HG03066 (cell line): Measurements from ENCODE around the gene ST8SIA2.
"Not testable (repeated sequence)": the region's sequence is repeated elsewhere in the genome, so short reads cannot be mapped to it uniquely, and the experiment has no call there.

Experiments used
- ATAC-seq: cut with Tn5 transposase; IDR thresholded peaks from one replicate; pipeline ENCODE4 v1.9.1; 2021; ENCODE audit warnings: low read depth; ENCODE audit not compliant: unreplicated experiment

The ST8SIA2 gene

DNA sequence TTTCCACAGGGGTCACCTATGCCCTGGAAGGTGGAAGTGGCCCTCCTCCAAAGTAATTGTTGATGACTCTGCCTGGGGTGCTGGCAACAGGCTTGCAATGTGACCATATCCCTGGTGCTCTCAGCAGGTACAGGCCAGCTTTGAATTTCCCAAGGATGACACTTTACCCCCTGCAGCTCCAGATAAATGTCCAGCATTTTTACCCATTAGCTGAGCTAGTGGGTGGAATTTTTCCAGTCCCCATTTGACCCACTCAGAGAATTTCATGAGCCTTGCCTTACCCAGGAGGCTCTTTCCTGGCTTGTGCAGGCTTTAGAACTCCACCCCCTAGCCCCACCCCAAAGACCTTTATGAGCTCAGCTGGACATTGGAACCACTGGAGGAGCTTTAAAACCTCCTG, 77.6 kb downstream of the ST8SIA2 start:
- no peak for ATAC-seq

DNA sequence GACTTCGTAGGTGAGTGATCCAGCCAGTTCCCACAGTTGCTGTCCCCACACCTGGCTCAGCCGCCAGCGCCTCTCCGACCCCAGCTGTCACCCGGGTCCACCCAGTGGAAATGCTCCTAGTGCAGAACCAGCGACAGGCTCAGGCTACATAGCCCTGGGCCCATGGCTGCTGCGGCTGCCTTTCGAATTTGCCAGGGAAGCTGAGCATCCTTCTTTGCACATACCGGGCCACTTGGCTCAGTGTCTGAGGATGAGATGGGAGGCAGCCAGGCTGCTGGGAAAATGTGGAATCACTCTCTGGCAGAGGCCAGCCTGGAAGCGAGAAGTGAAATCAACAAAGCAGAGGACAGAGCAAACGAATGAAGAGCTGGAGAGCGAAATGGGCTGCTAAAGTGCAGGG, 80.1 kb downstream of the ST8SIA2 start:
- ATAC-seq, result no peak

GRCh38 chr15:92479730-92480129, 86.0 kb downstream of the ST8SIA2 start:
- ATAC-seq, result not testable (repeated sequence)

- ATAC-seq, result no peak
These were observed 86.7 kb downstream of the ST8SIA2 start for GRCh38 chr15:92480361-92480760.

DNA sequence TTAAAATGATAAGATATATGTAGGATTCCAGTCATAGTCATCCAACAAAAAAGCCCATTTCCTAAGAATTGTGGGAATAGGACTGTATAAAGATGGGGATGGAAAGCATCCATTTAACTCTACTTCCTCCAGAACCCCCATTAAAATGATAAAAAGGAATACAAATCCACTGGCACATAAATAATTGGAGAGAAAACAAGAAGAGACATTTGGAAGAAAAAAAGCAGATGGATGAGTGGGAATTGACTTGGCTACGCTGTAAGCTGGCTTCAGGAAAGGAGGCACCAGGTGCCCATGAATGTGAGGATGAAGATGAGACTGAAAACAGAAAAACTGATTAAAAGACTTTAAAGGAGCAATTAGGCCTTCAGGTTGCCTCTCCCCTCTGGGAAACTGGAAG, 91.8 kb downstream of the ST8SIA2 start:
- no peak for ATAC-seq

DNA sequence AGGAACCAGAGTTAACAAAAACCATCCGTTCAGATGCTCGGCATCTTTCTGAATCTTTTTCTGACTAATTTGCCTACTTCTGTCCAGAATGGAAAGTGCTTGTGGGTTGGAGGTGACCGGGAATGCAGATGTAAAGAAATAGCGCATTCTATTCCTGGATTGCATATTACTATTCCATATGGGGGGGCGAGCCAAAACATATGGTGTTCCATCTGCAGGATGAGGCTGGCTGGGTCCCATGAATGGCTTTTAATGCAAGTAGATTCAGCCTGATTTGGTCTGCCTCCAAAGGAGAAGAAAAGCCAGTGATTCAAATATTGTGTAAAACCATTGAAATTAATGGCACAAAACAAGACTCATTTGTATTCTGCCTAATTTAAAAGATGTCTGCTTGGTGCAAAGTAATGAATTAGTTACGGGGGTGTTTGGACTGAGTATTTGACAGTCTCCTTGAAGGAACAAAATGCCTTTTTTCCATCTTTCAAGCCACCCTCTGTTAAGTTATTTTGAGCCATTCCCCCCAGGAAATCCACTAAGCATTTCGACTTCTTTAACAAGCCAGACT, 99.0 kb downstream of the ST8SIA2 start:
- no peak for ATAC-seq

DNA sequence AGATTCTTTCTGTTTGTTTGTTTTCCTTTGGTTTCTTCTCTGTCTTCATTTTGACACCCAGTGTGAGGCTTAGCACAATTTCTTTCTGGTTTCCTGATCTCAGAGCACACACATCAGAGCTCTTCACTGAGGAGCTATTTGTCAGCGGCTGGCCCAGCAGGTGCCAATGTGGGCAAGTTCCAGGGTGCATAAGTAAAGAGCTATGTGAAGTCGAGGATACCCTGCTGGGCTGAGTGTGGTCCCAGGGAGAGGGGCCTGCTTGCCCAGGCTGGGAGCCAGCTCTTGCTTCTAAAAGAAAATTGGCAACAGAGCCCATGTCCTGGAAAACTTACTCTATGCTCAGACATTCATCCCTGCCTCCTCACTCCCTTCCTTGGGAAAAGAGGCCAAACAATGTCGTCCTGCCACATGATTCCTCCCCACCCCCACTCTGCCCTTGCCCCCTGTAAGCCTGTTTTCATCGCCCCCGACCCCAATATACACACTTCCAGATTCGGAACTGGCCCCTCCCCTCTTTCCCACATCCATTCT, 101.2 kb downstream of the ST8SIA2 start:
- no peak for ATAC-seq

DNA sequence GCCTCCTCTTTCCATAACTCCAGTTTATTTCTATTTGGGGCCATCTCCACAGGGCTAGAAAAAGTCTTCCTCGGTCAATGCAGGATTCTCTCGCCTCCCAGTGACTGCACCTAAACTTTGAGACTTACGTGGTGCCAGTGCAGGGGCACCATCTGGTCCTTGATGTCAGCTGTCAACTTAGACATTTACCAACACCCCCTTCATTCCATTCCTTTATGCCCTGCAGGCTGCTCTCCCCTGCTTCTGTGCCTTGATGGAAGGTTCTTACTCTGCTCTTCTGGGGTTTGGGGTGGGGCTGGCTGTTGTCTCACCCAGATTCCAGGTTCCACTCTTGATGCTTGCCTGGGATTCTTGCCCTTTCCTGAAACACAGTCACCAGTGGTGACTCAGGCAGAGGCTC, 101.8 kb downstream of the ST8SIA2 start:
- ATAC-seq, result no peak

- no peak for ATAC-seq
These were observed 106.2 kb downstream of the ST8SIA2 start for GRCh38 chr15:92499731-92500530.

DNA sequence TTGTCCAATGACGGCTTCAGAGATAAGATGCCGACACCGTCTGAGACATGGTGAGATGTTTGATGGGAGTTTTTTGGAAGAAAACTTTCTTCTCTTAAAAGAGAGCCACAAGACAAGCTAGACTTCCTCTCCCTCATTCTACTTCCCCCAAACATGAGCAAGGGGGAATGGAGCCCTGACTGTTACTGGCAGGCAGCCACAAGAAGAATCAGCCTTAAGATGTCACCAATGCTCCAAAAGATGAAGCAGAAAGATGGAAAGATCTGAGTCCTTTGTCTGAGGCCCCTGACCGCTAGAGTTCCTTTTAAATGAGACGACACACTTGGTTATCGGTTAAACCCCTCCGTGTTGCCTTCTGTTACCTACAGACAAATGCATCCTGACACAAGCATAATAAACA, 108.7 kb downstream of the ST8SIA2 start:
- ATAC-seq, result no peak

DNA sequence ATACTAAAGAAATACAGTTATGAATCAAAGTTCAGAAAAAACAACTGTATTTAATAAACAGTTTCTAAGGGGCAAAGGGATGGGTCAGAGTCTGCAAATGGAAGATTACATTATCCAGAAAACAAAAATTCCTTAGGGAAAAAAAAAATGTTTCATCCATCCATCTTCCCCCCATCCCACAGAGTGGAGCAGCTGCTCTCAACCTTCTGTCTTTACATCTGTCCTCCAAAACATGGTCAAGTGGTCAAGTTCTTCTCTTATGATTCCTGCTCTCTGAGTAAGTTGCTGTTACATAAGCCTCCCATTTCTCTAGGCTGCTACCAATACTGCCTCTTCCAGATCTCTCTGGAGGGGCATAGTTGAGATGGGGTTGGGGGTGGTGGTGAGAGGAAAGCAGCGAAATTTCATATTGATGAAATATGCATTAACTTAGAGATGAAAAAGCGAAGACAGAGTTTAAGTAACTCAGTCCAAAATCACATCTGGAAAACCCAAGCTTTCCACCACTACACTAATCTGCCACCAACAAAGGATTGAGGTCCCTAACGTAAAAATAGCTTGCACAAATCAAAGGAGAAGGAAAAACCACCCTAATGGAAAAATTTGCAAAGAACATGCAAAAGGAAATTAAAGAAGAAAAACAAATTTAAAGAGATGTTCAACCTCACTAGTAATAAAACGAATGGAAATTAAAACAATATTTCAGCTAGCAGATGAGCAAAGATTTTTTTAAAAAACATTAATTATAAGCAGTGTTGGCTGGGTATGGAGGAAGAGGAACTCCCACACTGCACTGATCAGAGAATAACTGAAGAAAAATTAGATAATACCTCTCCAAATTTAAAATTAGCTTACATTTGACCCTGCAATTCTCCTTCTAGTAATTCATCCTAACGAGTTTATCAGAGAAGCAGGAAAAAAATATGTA, 109.5 kb downstream of the ST8SIA2 start:
- no peak for ATAC-seq

GRCh38 chr15:92503889-92504288, 110.2 kb downstream of the ST8SIA2 start:
- ATAC-seq, result no peak

DNA sequence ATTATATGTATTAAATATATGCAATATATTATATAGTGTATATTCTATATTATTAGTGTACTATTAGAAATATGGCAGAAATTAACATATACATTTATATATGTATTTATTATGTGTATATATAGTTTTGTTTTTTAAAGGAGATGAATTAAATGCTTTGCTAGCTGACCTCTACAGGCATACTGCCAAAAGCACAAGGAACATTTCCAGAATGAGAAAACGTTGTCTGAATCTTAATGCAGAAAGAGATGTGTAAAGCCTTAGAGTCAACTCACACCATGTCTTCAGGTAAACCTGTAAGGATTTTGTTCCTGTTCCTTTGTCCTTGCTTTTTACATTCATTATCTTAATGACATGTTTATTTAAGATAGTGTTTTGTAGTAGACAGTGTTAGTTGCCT, 111.9 kb downstream of the ST8SIA2 start:
- ATAC-seq, result no peak

- ATAC-seq, result no peak
These were observed 112.8 kb downstream of the ST8SIA2 start for GRCh38 chr15:92506506-92506905.

GRCh38 chr15:92510163-92510882, 116.6 kb downstream of the ST8SIA2 start:
- no peak for ATAC-seq
